Right ventricle myocardium inferior (tissue), 1 donor: ENCODE measurements around the gene DUX4. TPM values are rescaled to one million over a fixed set of nuclear protein-coding genes. Genes with fewer than 3 reads are reported as not detected.
"Not testable (repeated sequence)": the region's sequence is repeated elsewhere in the genome, so short reads cannot be mapped to it uniquely, and the experiment has no call there.

Experiments used
- ATAC-seq: fragments of 200-7000 bp; cut with Tn5 transposase; one replicate; pipeline ENCODE4 v1.9.1; 2020; ENCODE audit warnings: mild to moderate bottlenecking, moderate library complexity
- DNase-seq: peaks from one replicate; pipeline ENCODE4 v3.0.0; 2021; ENCODE audit errors: missing footprints
- intact Hi-C: fragments of 100-400 bp; cut with DNase I; formaldehyde crosslinking; loops from one replicate; pipeline ENCODE4 v1.11.0; 2022
- long read RNA-seq: library from polyadenylated mRNA; unstranded; transcript quantifications from one replicate; pipeline ENCODE4 v2.0.0, GENCODE V29; 2021
- total RNA-seq: library from RNA; stranded (reverse); fragmentation: NEBNext Ultra II Directional; extraction: Animal tissue kit (Norgen Biotek cat#: 25700); gene quantifications from one replicate; pipeline ENCODE4 v1.2.1, GENCODE V29; 2021
- donor health status: DM: no; HTN: yes; CAD: no; lungs with severe emphysema.

DUX4 gene
- not detected for total RNA-seq
- long read RNA-seq: 0 reads

GRCh38 chr4:190173428-190173827 is at the start of gene DUX4:
Gene DUX4 (plus strand): TSS chr4:190173774. CDS start chr4:190173774, 0 bp downstream.
- intact Hi-C loops, ATAC-seq, DNase-seq: not testable (repeated sequence)

- DNase-seq, intact Hi-C loops, ATAC-seq: not testable (repeated sequence)
Measured at GRCh38 chr4:190175436-190175835, 1.9 kb downstream of the DUX4 start.

- intact Hi-C loops, DNase-seq: not testable (repeated sequence)
- ATAC-seq: peak; percentile 62
Measured at GRCh38 chr4:190177727-190178605, 4.4 kb downstream of the DUX4 start.

DNA sequence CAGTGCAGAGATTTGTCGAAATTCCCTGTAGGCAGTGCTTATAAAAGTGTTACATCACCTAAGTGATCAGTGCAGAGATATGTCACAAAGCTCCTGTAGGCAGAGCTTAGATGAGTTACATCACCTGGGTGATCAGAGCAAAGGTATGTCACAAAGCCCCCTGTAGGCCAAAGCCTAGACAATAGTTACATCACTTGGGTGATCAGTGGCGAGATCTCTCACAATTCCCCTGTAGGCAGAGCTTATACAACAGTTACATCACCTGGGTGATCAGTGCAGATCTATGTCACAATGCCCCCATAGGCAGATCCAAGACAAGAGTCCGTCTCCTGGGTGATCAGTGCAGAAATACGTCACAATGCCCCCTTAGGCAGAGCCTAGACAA is 5.0 kb downstream of the DUX4 start:
- intact Hi-C loops, DNase-seq: not testable (repeated sequence)
- ATAC-seq: peak; percentile 36

GRCh38 chr4:190179030-190179739 is 5.6 kb downstream of the DUX4 start:
- DNase-seq, intact Hi-C loops: not testable (repeated sequence)
- peak; percentile 79 for ATAC-seq

DNA sequence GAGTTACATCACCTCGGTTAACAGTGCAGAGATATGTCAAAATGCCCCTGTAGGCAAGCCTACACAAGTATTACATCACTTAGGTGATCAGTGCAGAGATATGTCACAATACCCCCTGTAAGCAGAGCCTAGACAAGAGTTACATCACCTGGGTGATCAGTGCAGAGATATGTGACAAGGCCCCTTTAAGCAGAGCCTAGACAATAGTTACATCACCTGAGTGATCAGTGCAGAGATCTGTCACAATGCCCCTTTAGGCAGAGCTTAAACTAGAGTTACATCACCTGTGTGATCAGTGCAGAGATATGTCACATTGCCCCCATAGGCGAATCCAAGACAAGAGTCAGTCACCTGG is 6.1 kb downstream of the DUX4 start:
- DNase-seq, intact Hi-C loops: not testable (repeated sequence)
- ATAC-seq: peak; percentile 61

GRCh38 chr4:190180947-190181346 is 7.4 kb downstream of the DUX4 start:
- intact Hi-C loops, DNase-seq, ATAC-seq: not testable (repeated sequence)

- DNase-seq, ATAC-seq, intact Hi-C loops: not testable (repeated sequence)
Measured at GRCh38 chr4:190181481-190182100, 8.0 kb downstream of the DUX4 start.

GRCh38 chr4:190203510-190203909 is 29.9 kb downstream of the DUX4 start:
- intact Hi-C loops, ATAC-seq, DNase-seq: not testable (repeated sequence)

Other genes starting within 250 kb of the DUX4 start
- gene FRG1, start 232.9 kb upstream of the DUX4 start, total RNA-seq: 38.4 TPM
- gene FRG2, start 146.5 kb upstream of the DUX4 start, total RNA-seq: not detected
- gene DBET, start 109.3 kb upstream of the DUX4 start, total RNA-seq: not detected